Posterior vena cava (tissue), 2 donors: ENCODE data around the gene WDSUB1. TPM values are rescaled to one million over a fixed set of nuclear protein-coding genes. Genes with fewer than 3 reads are reported as not detected.

Experiments
- DNase-seq: peaks from one replicate; pipeline ENCODE4 v3.0.0-alpha.2; 2020; ENCODE audit warnings: low spot score
- intact Hi-C, 2 donors: fragments of 100-400 bp; cut with DNase I; formaldehyde crosslinking; loops; one replicate each; pipeline versions ENCODE4 v1.14.1 to v1.14.2; 2022 to 2023
- microRNA-seq, 2 donors: library from miRNA; unstranded; fragments of <30 nt; microRNA quantifications; one replicate each; pipeline ENCODE4 v1.2.0, GENCODE V29; 2020 to 2021; ENCODE audit warnings: borderline microRNAs expressed in 2 of 2
- total RNA-seq, 2 donors: library from RNA; stranded (reverse); fragmentation: NEBNext Ultra II Directional; extraction: Animal tissue kit (Norgen Biotek cat#: 25700); gene quantifications; one replicate each; pipeline ENCODE4 v1.2.1, GENCODE V29; 2021
- donor health status: DM: yes; HTN: yes; CAD: no.
- donor health status: DM: yes; HTN: yes; CAD: no.

The WDSUB1 gene
- total RNA-seq, 2 donors from 2014 or later: 4.9 to 7.9 TPM

DNA sequence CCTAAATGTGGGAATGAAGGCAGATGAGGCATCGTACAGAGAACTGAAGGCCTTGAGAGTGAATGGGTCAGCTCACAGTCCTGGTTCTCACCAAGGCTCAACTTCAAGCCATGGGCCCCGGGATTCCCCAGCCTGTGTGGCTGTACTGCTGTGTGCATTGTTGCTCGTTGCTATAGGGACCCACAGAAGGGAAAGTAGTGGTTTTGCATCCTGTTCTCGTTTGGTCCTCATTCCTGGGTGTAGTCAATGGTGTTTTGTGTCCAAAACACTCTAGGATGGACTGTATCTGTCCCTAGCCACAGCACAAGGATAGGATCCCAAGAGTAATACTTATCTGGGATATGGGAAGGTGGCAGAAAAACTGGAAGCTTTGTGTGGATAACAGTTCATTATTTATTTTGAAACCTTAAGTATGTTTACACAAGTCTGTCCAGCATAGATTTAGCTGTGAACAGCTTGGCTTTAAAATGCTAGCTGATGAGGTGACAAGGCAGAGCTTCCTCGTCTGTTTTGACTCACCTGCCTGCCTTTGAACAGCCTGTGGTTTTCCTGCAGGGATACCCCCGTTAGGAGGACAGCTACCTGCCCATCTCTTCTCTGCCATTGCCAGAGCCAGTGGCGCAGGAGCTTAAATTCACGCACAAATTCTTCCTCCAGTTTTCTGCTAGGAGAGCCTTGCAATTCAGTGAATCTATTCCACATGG is 85.0 kb downstream of the WDSUB1 start:
- no peak for DNase-seq
- intact Hi-C loops: no loop called here

GRCh38 chr2:159200498-159200897 is 86.0 kb downstream of the WDSUB1 start:
- DNase-seq: no peak
- intact Hi-C loops: no loop called here

GRCh38 chr2:159199761-159200465 is 86.6 kb downstream of the WDSUB1 start:
- intact Hi-C loops: no loop called here
- DNase-seq: no peak

GRCh38 chr2:159199236-159199635 is 87.3 kb downstream of the WDSUB1 start:
- intact Hi-C loops: no loop called here
- DNase-seq: no peak

- intact Hi-C loops: no loop called here
- DNase-seq: no peak
Measured at GRCh38 chr2:159196393-159196925, 90.0 kb downstream of the WDSUB1 start.

GRCh38 chr2:159195697-159196096 is 90.8 kb downstream of the WDSUB1 start:
- no peak for DNase-seq
- intact Hi-C loops: no loop called here

DNA sequence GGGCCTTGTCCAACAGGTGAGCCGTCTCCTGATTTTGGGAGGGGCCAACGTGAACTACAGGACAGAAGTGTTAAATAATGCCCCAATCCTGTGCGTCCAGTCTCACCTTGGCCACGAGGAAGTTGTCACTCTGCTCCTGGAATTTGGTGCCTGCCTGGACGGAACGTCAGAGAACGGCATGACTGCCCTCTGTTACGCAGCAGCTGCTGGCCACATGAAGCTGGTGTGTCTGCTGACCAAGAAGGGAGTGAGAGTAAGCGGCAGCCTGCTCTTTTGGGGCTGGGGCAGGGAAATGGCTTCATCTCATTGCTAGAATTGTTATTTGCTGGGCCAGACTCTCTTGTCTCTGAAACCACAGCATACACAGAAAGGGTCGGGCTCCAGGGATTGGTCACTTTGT is 92.3 kb downstream of the WDSUB1 start:
- DNase-seq: no peak
- intact Hi-C loops: no loop called here

DNA sequence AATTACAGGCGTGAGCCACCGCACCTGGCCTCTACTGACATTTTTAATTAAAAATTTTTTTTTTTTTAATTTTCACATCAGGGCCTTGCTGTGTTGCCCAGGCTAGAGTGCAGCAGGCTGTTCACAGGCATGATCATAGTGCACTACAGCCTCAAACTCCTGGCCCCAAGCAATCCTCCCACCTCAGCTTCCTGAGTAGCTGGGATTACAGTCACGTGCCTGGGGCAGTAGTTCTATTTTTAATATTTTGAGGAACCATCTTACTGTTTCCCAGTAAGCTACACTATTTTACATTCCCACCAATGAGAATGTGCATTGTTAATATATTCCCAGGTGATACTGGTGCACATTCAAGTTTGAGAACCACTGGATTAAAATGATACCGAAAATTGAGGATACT is 92.7 kb downstream of the WDSUB1 start:
- no peak for DNase-seq
- intact Hi-C loops: no loop called here

GRCh38 chr2:159192371-159192918 is 94.1 kb downstream of the WDSUB1 start:
- intact Hi-C loops: no loop called here
- no peak for DNase-seq

- intact Hi-C loops: no loop called here
- no peak for DNase-seq
Measured at GRCh38 chr2:159188449-159188848, 98.1 kb downstream of the WDSUB1 start.

GRCh38 chr2:159187106-159187505 is 99.4 kb downstream of the WDSUB1 start:
- intact Hi-C loops: no loop called here
- no peak for DNase-seq

- no peak for DNase-seq
- intact Hi-C loops: no loop called here
Measured at GRCh38 chr2:159186462-159186861, 100.0 kb downstream of the WDSUB1 start.

Small RNA genes lying within 50 kb of the gene (microRNA-seq; reads per million reads assigned to microRNA genes)
- gene MIR6888: 0 to 0.26 reads per million in 2 donors
